GM21619 (cell line): ENCODE results near the gene OSCP1.

Source experiments
- ATAC-seq: cut with Tn5 transposase; IDR thresholded peaks from one replicate; pipeline ENCODE4 v1.9.1; 2021; ENCODE audit not compliant: unreplicated experiment

The OSCP1 gene

DNA sequence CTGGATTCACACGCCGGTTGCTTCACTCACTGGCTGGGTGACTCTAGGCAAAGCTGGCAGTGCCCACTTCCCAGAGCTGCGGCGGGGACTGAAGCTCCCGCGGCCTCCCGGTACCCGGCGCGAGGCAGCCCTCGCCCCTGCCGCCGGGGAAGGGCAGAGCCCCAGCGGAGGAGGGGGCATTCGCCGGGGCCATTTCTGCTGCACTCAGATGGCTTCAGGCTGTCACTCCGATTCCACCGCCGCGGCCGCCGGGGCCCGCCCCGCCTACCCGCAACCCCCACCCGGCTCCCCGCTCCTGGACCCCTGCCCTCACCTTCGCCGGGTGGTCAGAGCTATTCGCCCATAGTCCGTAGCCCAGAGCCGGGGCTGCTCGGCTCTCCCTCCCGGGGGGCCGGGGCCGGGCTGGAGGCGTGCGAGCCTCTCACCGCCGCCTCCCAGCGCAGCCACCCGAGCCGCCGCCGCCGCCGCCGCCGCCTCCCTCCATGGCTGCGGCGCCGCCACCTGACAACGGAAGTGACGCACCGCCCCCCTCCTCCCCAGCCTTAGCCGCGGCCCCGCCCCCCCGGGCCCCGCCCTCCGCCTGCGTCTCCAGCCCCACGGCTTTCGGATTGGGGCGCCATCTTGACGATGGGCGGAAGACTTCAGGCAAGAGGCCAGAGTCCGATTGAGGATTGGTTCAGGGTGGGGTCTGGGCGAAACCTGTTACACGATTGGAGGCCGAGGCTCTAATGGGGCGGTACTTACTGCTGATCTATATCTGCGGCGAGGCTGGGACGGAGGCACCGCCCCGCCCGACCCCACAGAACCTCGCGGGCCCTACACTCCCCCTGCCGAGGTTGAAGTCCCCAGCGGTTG lies 64.6 kb downstream of the OSCP1 start, which contains the start of gene STK40:
Gene STK40, minus strand, starts transcription at position 515 of the 855 bp plus-strand sequence. CDS start 24,592 bp downstream, outside the sequence.
- peak; percentile 82 for ATAC-seq

DNA sequence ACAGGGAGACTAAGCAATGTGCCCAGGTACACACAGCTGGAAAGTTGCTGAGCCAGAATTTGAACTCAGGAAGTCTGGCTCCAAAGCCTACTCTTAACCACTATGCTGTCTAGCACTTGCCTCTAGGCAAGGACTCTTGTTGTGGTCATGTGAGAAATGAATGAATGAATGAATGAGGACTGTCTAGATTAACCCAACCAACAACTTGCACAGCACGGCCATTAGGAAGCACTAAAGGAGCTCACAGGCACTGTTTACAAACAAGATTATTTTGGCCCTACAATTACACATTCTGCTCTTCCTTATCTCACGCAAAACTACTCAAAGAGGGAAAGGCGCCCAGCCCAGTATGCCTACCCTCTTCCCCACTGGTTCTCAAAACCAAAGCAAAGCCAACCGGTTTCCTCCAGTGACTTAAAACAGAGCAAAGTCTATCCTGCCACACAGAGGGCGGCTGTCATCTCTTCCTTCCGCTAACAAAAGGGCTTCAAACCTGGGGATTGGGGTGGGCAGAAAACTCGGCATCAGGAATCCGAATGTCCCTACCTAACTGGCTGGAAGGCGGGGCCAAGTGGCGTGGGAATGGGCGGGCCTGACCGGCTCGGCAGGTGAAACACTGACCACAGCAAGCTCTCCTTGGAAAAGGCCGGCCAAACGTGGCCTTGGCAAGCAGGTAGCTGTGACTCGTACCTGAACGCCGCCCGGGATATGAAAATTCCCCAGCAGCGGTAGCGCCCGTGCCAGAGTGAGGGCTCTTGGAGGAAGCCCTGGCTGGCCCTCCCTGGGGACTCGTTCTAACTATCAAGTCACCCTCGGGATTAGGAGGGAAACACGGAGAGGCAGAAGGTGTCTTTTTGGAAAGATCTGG lies 65.5 kb downstream of the OSCP1 start:
- ATAC-seq: no peak

DNA sequence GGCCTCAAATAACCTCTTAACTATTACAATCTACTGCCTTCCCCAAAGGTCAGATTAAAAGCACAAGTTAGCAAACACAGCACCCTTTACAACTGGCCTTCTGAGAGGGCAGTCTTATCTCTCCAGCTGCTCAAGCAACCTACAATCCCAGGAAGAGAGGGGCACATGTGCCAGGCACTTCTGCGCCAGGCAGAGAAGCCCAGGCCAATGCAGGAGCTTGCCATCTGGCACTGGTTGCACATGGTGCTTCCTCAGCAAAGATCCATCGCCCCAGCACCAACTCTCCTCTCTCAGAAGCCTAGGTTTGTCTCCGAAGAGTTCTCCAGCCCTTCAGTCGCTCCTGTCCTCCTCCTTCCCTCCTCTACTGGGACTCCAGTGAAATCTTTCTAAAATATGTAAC lies 67.0 kb downstream of the OSCP1 start:
- no peak for ATAC-seq

DNA sequence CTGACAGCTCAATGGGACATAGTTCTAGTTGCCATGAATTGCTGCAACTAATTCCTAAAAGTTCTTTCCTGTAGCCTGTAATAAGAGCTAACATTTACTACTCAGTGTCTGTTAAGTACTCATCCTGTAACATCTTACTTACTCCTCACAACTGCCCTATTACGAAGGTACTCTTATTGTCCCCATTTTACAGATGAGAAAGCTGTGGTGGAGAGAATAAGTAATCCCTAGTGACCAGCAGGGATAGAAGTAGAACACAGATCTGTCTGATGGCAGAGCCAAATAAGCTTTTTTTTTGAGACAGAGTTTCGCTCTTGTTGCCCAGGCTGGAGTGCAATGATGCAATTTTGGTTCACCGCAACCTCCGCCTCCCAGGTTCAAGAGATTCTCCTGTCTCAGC lies 67.6 kb downstream of the OSCP1 start:
- no peak for ATAC-seq

DNA sequence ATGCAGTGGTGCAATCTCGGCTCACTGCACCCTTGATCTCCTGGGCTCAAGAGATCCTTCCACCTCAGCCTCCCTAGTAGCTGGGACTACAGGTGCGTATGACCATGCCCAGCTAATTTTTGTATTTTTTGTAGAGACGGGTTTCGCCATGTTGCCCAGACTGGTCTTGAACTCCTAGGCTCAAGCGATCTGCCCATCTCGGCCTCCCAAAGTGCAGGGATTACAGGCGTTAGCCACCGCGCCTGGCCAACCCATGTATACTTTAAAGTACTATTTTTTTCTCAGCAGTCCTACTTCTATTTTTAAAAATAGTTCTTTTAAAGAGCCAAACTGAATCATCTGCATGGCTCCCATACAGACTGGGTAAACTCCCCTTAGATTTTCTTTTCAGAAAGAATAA lies 68.0 kb downstream of the OSCP1 start:
- no peak for ATAC-seq

DNA sequence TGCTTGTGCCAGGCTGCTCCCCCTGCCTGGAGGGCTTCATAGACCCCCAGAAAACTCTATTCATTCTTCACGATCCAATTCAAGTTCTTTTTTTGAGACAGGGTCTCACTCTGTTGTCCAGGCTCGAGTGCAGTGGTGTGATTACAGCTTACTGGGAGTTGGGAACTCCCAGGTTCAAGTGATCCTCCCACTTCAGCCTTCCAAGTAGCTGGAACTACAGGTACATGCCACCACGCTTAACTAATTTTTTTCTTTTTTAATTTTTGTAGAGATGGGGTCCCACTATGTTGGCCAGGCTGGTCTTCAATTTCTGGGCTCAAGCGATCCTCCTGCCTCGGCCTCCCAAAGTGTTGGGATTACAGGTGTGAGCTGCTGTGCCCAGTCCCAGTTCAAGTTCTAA lies 68.8 kb downstream of the OSCP1 start:
- no peak for ATAC-seq

DNA sequence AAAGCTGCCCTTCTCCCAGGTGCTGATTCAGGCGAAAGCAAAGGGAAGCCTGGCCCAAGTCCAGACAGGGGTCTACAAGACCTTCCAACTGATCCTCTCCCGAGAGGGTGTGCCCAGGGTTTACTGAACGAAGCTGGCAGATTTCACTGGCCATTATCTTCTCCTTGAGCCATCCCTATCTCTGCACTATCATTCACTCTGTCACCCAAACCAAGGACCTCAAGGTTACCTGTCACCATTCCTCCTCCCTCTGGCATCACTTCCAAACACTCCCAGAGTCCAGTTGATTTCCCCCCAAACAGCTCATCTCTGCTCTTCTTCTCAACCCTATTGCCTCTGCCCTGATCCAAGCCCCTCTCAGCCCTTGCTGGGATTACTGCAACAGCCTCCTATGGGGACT lies 69.5 kb downstream of the OSCP1 start:
- no peak for ATAC-seq

DNA sequence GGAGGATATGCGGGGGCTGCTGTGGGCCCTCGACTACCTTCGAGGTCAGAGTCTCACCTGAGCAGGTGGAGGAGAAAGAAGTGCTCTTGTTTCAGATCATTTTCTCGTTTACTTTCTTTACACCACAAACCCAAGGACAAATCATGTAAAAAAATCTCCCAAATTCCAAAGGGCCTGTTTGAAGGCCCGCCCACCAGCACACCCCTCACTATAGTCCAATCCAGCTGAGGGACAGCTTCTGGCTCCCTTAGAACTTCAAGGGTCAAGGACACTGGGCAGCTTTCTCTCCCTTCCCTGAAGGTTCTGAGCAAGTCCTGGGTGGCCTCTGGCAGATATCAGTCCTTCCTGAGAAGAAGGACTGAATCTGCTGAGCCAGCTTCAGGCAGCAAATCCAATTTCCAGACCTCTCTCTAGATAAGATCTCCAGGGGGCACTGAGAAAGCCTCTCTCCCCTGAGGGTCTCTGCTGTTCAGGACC lies 70.1 kb downstream of the OSCP1 start:
- no peak for ATAC-seq

DNA sequence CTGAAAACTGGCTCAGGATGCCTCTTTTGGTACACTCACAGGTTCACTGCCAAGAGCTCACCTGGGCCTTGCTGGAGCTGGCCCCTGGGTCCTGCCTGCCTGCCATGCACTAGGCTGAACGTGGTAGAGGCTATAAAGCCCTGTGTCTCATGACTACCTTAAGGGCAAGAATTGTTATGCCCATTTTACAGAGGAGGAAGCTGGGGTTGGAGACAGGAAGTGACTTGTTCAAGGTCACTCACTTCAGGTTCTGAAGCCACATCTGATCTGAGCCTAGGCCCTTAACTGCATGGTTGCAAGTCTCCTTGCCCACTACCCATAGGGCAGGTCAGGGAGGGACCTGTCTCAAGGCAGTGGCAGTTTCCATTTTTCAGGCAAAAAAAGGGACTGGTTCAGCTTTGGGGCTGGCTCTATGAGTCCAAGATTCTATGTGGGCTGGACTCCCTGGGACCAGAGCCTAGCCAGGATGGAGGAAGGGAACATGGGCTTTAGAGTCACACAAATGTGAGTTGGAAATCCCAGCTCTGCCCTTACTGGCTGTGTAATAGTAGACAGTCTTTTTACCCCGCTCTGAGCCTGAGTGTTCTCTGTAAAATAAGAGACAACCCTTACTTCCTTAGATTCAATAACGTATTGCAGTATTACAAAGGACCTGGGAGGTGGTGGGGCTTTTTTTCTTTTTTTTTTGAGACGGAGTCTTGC lies 72.3 kb downstream of the OSCP1 start:
- ATAC-seq: no peak

DNA sequence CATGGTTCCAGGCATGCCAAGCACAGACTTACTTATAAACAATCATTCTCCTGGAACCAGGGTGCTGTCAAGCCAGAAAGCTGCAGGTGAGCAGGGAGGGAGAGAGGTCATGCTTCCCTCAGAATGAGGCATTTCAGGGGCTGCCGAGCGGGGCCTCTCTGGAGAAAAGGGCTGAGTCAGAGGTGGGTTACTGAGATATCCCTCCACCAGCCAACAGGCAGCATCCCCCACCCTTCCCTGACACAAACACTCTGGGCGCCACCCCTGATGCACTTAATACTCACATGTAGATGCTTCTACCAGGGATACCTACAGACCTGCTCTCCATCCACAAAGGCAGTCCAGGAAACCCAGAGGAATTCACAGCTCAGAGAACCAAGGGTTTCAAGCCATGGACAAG lies 77.6 kb downstream of the OSCP1 start:
- ATAC-seq: no peak

DNA sequence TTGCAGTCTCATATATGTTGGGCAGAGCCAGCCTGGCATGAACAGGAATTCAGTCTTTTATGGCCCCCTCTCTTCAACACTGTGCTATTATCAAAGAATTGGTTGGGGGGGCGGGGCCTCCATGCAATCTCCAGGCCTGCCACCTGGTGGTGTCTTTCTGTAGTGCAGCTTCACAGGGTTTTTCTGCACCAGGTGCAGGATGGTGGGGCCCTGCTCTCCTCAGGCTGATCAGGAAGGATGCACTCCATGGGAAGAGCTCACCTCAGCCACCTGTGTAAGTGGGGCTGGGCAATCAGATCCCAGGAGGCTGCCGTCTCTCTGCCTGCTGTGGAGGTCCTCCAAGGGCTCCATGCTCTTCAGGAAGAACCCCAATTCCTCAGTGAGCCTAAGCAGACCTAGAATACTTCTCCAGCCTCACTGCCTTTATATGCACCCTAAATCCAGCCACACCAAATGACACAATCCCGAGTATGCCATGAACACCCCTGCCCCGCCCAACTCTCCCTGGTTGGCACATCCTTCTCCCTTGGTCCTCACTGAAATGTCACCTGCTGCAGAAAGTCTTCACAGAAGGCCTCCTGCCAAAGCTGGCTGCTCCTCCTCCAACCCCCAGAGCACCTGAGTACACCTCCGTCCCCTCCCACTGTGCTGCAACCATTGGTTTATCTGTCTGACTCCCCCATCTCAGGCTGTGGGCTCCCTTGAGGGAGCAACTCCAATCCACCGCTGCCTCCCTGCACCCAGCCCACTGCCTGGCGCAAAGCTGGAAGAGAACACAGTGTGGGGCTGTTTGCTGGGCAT lies 81.0 kb downstream of the OSCP1 start:
- no peak for ATAC-seq
